Activated naive CD4-positive, alpha-beta T cell treated with Interleukin-2 at 50 U/mL for 16 hours (primary cell): ENCODE data around the gene CTSZ.
"Not testable (repeated sequence)": the region's sequence is repeated elsewhere in the genome, so short reads cannot be mapped to it uniquely, and the experiment has no call there.

Experiments used
- DNase-seq: peaks from one replicate; pipeline ENCODE4 v3.0.0-alpha.2; 2020

The CTSZ gene

GRCh38 chr20:59013031-59013951, 6.2 kb upstream of the CTSZ start:
- DNase-seq, result no peak

- not testable (repeated sequence) for DNase-seq
Measured at GRCh38 chr20:59011874-59012157, 4.8 kb upstream of the CTSZ start.

- DNase-seq, result no peak
Measured at GRCh38 chr20:59010995-59011873, 4.2 kb upstream of the CTSZ start.

GRCh38 chr20:59010321-59010994, 3.4 kb upstream of the CTSZ start:
- no peak for DNase-seq

GRCh38 chr20:59008715-59009336, 1.8 kb upstream of the CTSZ start:
- no peak for DNase-seq

- no peak for DNase-seq
Measured at GRCh38 chr20:59007665-59008511, 834 bp upstream of the CTSZ start.

- DNase-seq, result no peak
Measured at GRCh38 chr20:59006167-59006863, 739 bp downstream of the CTSZ start.

GRCh38 chr20:59005523-59006166, 1.4 kb downstream of the CTSZ start:
- DNase-seq, result no peak

- DNase-seq, result peak; percentile 25
Measured at GRCh38 chr20:59004763-59005522, 2.1 kb downstream of the CTSZ start.

GRCh38 chr20:59004493-59004762, 2.6 kb downstream of the CTSZ start:
- peak; percentile 53 for DNase-seq

- DNase-seq, result no peak
Measured at GRCh38 chr20:59003836-59004492, 3.1 kb downstream of the CTSZ start.

- DNase-seq, result no peak
Measured at GRCh38 chr20:59002874-59003399, 4.1 kb downstream of the CTSZ start.

GRCh38 chr20:59002388-59002787, 4.7 kb downstream of the CTSZ start:
- DNase-seq, result no peak

- DNase-seq, result no peak
Measured at GRCh38 chr20:59001449-59002171, 5.4 kb downstream of the CTSZ start.

GRCh38 chr20:59001068-59001448, 6.0 kb downstream of the CTSZ start:
- no peak for DNase-seq

GRCh38 chr20:59000326-59000725, 6.7 kb downstream of the CTSZ start:
- no peak for DNase-seq

- no peak for DNase-seq
Measured at GRCh38 chr20:58998656-58999055, 8.4 kb downstream of the CTSZ start.

- no peak for DNase-seq
Measured at GRCh38 chr20:58997141-58997770, 9.8 kb downstream of the CTSZ start.
